SU-DHL-6 (cell line): ENCODE data around the gene MAP2K7.

Experiments
- EZH2phosphoT487 ChIP-seq: fragments of 200-600 bp; sonication (generic), shearing (Covaris generic); conservative IDR thresholded peaks from 2 replicates; pipeline ENCODE4 v1.6.1; 2018; ENCODE audit warnings: mild to moderate bottlenecking, antibody characterized with exemption, low read length, moderate library complexity, mixed read lengths
- TF ChIP-seq, protein P1 (sequence below): fragments of 200-600 bp; sonication (generic); IDR thresholded peaks from one replicate; pipeline ENCODE4 v1.5.1; 2017; ENCODE audit warnings: antibody characterized with exemption, mild to moderate bottlenecking, low read length, moderate library complexity; ENCODE audit not compliant: insufficient read depth, poor library complexity, severe bottlenecking

GRCh38 chr19:7905859-7906258 lies 2.2 kb downstream of the MAP2K7 start:
- TF ChIP-seq, protein P1, sequence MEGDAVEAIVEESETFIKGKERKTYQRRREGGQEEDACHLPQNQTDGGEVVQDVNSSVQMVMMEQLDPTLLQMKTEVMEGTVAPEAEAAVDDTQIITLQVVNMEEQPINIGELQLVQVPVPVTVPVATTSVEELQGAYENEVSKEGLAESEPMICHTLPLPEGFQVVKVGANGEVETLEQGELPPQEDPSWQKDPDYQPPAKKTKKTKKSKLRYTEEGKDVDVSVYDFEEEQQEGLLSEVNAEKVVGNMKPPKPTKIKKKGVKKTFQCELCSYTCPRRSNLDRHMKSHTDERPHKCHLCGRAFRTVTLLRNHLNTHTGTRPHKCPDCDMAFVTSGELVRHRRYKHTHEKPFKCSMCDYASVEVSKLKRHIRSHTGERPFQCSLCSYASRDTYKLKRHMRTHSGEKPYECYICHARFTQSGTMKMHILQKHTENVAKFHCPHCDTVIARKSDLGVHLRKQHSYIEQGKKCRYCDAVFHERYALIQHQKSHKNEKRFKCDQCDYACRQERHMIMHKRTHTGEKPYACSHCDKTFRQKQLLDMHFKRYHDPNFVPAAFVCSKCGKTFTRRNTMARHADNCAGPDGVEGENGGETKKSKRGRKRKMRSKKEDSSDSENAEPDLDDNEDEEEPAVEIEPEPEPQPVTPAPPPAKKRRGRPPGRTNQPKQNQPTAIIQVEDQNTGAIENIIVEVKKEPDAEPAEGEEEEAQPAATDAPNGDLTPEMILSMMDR, result no peak
- TF ChIP-seq EZH2phosphoT487, result no peak
